Kidney epithelial cell (primary cell): Measurements from ENCODE around the gene MAD2L2. TPM values are rescaled to one million over a fixed set of nuclear protein-coding genes. Genes with fewer than 3 reads are reported as not detected.
"Not testable (repeated sequence)": the region's sequence is repeated elsewhere in the genome, so short reads cannot be mapped to it uniquely, and the experiment has no call there.

Experiments used
- DNase-seq: peaks from one replicate; pipeline ENCODE4 v3.0.0-alpha.2; 2010; ENCODE audit warnings: low read depth
- H3K27me3 ChIP-seq: 2 replicates; pipeline ENCODE4 v1.6.0; 2011; ENCODE audit warnings: low read length; ENCODE audit not compliant: control insufficient read depth, insufficient read depth
- H3K36me3 ChIP-seq: 2 replicates; pipeline ENCODE4 v1.5.1; 2011; ENCODE audit warnings: low read length; ENCODE audit not compliant: control insufficient read depth, insufficient read depth
- H3K4me3 ChIP-seq: 2 replicates; pipeline ENCODE4 v1.5.1; 2011; ENCODE audit warnings: low read depth, mild to moderate bottlenecking, control low read depth, low read length
- CTCF ChIP-seq: IDR thresholded peaks from 2 replicates; pipeline ENCODE4 v1.5.1; 2011; ENCODE audit warnings: mild to moderate bottlenecking, moderate library complexity, low read length, control low read depth, inconsistent platforms; ENCODE audit not compliant: insufficient read depth, poor library complexity, severe bottlenecking
- total RNA-seq: library from RNA; depleted of rRNA; stranded (reverse); fragments of >200 nt; gene quantifications from 2 replicates; pipeline ENCODE4 v1.2.3, GENCODE V29; 2015

The MAD2L2 gene
- total RNA-seq, 1 donor from 2014 or later = 96.6 TPM

GRCh38 chr1:11642418-11643017, 38.4 kb downstream of the MAD2L2 start:
- not testable (repeated sequence) for H3K4me3 ChIP-seq, DNase-seq, H3K27me3 ChIP-seq, H3K36me3 ChIP-seq
- TF ChIP-seq CTCF = peak; percentile 92

GRCh38 chr1:11641776-11642305, 39.1 kb downstream of the MAD2L2 start:
- no peaks in the 10 kb centered on the region for H3K36me3 ChIP-seq
- H3K27me3 ChIP-seq = peaks cover 3% of the 10 kb centered on the region
- TF ChIP-seq CTCF = no peak

DNA sequence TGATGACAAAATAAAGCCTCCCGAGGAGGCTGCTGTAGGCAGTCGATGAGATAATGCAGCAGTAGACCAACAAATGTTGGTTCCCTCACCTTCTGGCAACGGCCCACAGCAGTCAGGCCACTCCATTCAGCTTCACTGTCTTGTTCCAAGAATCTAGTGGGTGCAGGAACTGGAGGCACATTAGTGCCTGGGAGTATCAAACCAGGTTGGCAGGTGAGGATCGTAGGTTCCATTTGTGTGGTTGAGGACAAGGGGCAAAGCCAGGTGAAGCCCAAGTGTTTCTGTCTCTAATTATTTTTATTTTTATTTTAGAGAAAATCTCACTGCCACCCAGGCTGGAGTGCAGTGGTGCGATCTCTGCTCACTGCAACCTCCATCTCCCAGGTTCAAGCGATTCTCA, 40.0 kb downstream of the MAD2L2 start:
- no peak for DNase-seq
- Histone ChIP-seq H3K36me3 (no peaks in the 10 kb centered on the region), H3K27me3 (peaks cover 3% of the 10 kb centered on the region), H3K4me3 (no peak overlapping the region)
- TF ChIP-seq CTCF = no peak

More at GRCh38 chr1:11641776-11642305, 39.1 kb downstream of the MAD2L2 start:
- no peak overlapping the region for H3K4me3 ChIP-seq
- DNase-seq = no peak

DNA sequence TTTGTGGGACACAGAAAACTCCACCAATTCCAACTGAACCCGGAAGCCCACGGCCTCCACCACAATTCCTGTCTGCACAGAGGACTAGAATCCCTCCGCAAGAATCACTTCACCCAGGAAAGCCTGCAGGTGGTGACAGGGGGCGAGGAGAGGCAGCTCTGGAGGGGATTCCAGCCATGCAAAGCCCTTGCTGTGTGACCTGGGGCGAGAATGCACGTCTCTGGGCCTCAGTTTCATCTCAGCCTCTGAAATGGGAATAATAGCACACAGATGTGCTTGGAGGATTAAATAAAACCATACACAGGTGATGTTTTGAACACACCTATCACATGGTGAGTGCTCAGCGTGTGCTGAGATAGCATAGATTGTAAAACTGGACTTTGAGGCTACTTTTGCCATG, 40.8 kb downstream of the MAD2L2 start:
- peaks cover 3% of the 10 kb centered on the region for H3K27me3 ChIP-seq
- no peak for TF ChIP-seq CTCF
- no peaks in the 10 kb centered on the region for H3K36me3 ChIP-seq
- DNase-seq = no peak
- no peak overlapping the region for H3K4me3 ChIP-seq

- no peak for TF ChIP-seq CTCF
These were observed 41.6 kb downstream of the MAD2L2 start for GRCh38 chr1:11639372-11639771.

DNA sequence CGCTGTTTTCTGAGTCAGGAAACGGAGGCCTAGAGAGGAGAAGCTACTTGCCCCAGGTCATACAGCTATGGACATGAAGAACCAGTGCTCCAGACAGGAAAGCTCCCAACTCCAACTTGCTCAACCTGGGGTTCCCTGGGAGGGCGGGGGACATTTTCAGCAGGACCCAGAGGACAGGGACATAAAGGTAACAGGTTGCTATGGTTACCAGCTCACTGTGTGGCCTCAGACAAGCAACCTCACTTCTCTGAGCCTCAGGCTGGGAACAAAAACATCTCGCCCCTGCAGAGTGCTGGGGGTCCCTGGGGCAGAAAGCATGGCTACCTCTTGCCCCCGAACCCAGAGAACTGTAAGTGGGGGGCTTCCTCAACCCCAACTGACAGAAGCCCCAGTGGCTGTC, 42.8 kb downstream of the MAD2L2 start:
- no peak for TF ChIP-seq CTCF
- H3K36me3 ChIP-seq = no peaks in the 10 kb centered on the region
- H3K27me3 ChIP-seq = peaks cover 5% of the 10 kb centered on the region
- no peak overlapping the region for H3K4me3 ChIP-seq
- no peak for DNase-seq

More at GRCh38 chr1:11639372-11639771, 41.6 kb downstream of the MAD2L2 start:
- peaks cover 3% of the 10 kb centered on the region for H3K27me3 ChIP-seq
- no peaks in the 10 kb centered on the region for H3K36me3 ChIP-seq
- no peak for DNase-seq
- H3K4me3 ChIP-seq = no peak overlapping the region
